Erythroblast (primary cell): ENCODE results near the gene ARHGAP30.
"Not testable (repeated sequence)": the region's sequence is repeated elsewhere in the genome, so short reads cannot be mapped to it uniquely, and the experiment has no call there.

Source experiments
- DNase-seq, 2 experiments: peaks; one replicate each; lab custom pipeline; 2025; lab: John Stamatoyannopoulos, UW
- GATA1 ChIP-seq: IDR thresholded peaks from 2 replicates; pipeline ENCODE4 v1.6.1; 2011; ENCODE audit warnings: low read depth, mild to moderate bottlenecking, control low read depth, low read length, moderate library complexity
- POLR2A ChIP-seq: IDR thresholded peaks from 2 replicates; pipeline ENCODE4 v1.6.1; 2011; ENCODE audit warnings: mild to moderate bottlenecking, low read length

The ARHGAP30 gene

GRCh38 chr1:161073474-161074121 lies 3.9 kb upstream of the ARHGAP30 start:
- TF ChIP-seq GATA1 (no peak), POLR2A (no peak)
- no peak for DNase-seq

DNA sequence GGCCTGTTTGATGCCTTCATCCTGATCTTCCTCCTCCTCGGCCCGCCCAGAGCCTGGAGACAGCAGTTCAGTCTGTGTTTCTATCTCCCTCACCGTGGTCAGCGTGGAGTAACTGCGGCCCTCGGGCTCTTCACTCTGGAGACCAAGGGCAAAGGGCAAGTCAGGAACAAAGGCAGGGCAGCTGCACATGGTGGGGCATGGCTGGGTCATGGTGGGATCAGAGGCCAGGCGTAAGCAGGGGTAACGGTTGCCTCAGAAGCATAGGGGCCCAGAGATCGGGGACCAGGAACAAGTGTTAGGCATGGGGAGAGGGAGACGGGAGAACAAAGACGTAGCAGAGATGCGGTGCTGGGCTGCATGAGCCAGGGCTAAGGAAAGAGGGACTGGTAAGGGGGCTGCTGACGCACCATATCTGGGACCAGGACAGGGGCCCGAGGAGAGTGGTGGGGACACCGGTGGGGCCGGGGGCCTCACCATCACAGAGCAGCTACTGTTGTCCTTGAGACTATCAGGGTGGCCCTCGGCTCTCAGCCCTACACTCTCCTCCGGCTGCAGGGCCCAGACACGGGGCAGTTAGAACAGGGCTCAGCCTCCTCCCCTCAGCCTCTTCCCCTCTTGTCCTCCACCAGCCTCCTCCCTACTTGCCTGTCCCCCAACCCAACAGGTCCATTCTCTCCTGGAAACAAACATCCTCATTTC lies 3.2 kb upstream of the ARHGAP30 start:
- no peak for DNase-seq
- TF ChIP-seq POLR2A = no peak
- TF ChIP-seq GATA1 = no peak

GRCh38 chr1:161071886-161072371 lies 2.2 kb upstream of the ARHGAP30 start:
- no peak for TF ChIP-seq GATA1
- no peak for TF ChIP-seq POLR2A
- DNase-seq = peak; percentile 64 to 74

DNA sequence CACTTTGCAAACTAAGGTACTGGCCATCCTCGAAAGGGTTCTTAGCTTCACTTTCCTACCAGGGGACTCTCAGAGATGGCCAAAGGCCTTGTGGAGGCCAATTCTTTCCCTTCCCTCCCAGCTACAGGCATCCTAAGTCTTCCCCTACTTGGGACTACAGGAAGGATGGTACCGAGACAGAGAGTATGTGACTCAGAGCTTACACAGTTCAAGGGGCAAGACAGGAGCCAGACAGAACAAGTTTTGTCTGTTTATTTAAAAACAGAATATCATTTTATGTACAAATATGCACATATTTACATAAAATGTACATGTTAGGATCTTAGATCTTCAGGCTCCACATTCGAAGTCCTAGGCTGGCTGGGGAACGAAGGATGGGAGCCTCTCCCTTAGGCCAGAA lies 1.1 kb upstream of the ARHGAP30 start:
- TF ChIP-seq POLR2A = no peak
- no peak for DNase-seq

- no peak for DNase-seq
- TF ChIP-seq POLR2A (no peak), GATA1 (no peak)
Observed at GRCh38 chr1:161069241-161069640, 450 bp downstream of the ARHGAP30 start.

DNA sequence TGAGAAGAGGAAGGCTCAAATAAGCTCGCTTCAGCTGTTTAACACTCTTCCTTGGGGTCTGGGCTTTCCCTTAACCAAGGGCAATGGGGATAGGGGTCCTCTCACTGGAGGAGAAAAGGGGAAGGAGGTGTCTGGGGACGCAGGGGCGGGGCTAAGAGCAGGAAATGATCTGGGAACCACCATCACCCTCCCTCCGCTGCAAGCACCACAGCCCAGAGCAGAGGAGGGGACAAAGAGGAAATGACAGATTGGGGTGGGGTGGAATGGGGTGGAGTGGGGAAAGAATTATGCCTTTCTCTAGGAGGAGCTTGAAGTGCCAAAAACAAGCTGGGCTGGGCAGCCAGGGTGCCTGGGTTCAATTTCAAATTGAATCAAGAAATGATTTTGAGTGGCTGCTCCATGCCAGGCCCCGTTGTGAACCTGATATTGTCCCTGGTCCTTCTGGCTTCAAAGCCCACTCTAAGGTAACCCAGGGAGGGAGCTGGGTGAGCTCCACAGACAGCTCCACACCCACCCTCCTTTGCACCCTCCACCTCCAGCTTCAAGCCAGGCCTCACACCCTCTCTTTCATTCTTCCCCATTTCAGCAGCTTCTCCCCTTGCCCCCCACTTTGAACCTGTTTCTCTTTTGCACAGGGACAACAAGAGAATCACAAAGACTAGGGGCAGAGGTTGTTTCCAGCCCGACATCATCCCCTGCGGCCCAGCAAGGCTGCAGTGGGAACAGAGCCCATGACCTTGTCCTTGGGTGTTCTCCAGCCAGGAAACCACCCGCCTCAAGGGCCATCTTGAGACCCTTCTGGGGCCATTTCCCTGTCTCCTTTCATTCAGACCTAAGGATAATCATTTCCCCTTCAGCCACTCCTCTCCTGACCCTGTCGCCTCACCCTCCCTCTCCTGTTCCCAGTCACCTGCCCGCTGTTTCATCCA lies 1.1 kb downstream of the ARHGAP30 start:
- no peak for DNase-seq
- peak; percentile 11 for TF ChIP-seq POLR2A
- no peak for TF ChIP-seq GATA1

GRCh38 chr1:161066694-161067093 lies 3.0 kb downstream of the ARHGAP30 start:
- DNase-seq = no peak
- TF ChIP-seq POLR2A (no peak), GATA1 (no peak)

GRCh38 chr1:161065681-161066080 lies 4.0 kb downstream of the ARHGAP30 start:
- not testable (repeated sequence) for DNase-seq

GRCh38 chr1:161063936-161064335 lies 5.8 kb downstream of the ARHGAP30 start:
- not testable (repeated sequence) for DNase-seq

DNA sequence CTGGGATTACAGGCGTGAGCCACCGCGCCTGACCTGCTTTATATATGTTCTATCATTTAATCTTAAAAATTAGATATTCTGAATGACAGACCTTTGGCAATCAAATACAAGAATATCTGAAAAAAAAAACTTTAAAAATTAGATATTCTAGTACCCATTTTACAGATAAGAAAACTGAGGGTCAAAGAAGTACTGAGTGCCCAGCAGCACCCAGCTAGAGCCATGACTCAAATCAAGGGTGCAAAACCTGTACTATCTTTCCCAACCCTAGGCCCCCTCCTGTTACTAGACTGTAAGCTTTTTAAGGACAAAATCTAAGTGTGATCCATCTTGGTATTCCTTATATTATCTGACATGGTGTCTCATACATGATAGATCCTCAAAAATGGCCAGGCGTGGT lies 8.3 kb downstream of the ARHGAP30 start:
- TF ChIP-seq GATA1 = no peak
- TF ChIP-seq POLR2A = no peak

GRCh38 chr1:161059293-161059692 lies 10.4 kb downstream of the ARHGAP30 start:
- TF ChIP-seq POLR2A = no peak
- no peak for TF ChIP-seq GATA1
- no peak for DNase-seq

More for the DNA sequence above, 8.3 kb downstream of the ARHGAP30 start:
- no peak for DNase-seq

DNA sequence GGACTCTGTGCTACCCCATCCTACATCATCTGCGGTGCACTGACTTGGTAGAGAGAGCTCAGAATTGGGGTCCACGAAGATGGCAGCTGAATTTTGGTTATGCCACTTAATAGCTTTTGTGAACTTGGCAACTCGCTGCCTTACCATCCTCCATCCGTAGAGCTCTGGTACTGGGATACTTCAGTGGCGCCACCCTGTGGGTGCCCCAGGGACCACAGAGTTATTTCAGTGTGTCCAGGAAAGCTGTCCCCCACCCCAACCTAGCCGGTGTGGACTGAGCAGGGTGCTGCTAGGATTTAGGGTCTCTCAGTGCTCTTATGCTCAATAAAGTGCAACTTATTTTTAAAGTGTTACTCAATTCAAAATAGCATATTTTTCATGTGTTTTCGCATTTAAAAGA lies 14.9 kb downstream of the ARHGAP30 start:
- peak in 1 of 2 experiments; percentile 41 for DNase-seq
- no peak for TF ChIP-seq GATA1
- TF ChIP-seq POLR2A = no peak

- DNase-seq = no peak
- TF ChIP-seq POLR2A (no peak), GATA1 (no peak)
Observed at GRCh38 chr1:161054232-161054631, 15.5 kb downstream of the ARHGAP30 start.

DNA sequence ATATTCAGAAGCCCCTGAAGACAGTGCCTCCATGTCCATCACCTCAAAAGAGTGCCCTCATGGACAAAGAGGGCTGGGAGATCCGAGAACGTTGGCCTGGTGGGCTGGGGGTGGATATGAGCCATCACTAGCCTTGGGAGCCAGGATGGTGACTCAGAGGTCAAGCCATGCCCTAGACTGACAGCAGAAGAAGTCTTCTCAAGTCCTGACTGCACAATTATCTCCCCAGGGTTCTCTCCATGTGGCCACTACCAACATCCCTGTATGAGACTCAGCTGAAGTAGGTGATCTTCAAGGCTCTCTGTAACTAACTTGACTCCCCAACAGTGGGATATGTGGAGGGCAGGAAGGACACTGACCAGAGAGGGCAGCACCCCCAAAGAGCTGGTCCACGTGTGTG lies 16.8 kb downstream of the ARHGAP30 start:
- TF ChIP-seq GATA1 = no peak
- DNase-seq = no peak

DNA sequence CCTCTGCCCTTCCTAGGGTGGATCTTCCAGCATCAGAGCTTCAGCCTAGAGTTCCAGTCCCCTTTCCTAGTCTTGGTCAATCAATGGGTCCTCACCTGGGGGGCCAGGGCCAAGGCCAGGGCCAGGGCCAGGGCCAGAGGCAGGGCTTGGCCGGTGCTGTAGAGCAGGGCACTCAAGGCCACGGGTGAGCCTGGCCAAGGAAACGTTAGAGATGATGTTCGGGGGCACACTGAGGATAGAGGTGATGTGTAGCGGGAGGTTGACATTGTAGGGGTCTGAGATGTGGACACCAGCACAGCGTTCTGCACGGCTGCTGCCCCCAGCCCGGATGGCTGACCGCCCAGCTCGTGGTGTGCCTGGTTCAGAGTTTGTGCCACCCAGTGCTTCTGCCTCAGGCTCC lies 18.5 kb downstream of the ARHGAP30 start:
- no peak for DNase-seq
- TF ChIP-seq GATA1 = no peak
- no peak for TF ChIP-seq POLR2A
